ENCODE measurements around the gene PROZ.

The PROZ gene

DNA sequence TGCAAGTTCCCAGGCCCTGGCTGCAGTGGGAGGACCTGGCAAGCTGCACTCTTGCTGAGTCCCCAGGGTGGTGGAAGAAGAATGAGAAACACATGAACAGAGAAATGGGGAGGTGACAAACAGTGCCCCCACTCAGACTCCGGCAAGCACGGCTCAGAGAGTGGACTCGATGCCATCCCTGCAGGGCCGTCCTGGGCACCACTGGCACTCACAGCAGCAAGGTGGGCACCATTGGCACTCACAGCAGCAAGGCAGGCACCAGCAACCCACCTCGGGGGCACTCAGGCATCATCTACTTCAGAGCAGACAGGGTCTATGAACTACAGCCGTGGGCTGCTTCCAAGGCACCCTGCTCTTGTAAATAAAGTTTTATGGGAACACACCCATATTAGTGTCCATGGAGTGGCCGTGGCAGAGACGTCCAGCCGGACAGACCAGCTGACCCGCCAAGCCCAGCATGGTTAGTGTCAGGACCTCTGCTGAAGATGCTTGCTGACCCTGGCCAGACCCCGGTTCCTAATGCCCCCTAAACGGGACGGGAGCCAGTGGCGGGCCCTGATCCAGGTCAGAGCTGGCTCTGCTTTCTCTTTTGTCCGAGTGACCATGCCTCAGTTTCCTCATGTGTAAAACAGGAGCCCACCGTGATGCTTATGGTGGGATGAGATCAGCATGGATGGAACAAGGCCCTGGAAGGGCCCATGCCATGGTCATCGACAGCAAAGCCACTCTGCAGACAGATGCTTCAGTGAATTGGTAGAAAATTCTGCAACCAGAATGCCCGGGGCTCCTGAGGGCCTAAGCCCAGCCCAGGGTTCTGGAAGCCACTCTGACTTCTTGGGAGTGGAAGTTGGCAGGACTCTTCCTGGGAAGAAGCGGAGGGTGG is 37.9 kb upstream of the PROZ start:
- DNase-seq (ENCODE audit: low read depth in 2 of 2) = no peak

DNA sequence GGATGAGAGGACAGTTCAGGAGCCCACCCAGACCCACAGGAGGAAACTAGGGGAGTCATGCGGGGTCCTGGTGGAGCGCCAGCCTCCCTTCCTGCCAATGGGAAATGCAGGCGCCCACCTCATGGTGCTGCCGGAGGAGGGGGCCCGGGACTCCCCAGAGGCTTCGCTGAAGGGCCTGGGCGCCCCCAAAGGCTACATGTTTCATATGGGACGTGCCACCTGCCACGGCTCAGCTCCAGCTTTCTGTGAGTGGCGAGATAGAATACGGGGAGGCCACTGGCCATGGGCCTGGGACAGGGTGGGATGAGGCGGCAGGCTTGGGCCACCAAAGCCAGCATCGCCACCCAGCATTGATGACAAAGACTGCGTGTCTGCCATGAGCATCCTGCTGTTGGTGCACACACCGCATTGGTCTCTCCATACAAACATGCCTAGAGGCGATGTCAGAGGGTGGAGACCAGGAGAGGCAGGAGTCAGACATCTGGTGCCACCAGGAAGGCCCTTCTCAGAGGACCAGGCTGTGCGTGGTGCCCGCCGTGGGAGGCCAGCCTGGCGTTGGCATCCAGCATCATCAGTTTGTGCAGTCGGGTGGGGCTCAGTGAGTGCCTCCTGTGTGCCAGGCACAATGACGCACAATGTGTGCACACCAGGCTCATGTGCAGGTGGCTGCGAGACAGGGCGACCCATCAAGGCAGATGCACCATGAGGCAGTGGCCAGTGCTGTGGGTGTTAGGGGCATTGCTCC is 37.1 kb upstream of the PROZ start:
- no peak for DNase-seq (ENCODE audit: low read depth in 2 of 2)

DNA sequence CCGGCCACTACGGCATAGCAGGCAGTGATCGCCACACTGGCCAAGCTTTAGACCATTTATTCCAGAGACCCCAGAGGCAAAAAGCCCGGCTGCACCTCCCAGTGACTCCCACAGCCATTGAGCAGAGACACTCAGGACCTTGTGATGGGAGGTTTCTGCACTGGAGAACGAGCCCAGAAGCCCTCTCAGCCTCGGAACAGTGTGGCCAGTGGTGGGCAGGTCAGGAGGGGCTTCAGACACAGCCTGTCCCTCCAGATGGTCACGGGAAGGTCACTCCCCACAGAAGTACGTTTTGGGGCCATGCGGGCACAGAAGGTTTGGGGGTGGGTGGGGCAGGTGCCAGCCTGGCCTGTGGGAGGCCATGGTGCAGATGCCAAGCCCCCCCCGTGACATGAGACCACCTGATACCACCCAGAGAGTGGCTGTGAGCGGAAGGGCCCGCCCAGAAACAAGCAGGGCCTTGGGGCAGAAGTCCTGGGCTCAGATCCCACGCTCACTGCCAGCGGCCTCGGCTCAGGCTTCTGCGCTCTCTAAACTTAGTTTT is 36.4 kb upstream of the PROZ start:
- no peak for DNase-seq (ENCODE audit: low read depth in 2 of 2)

DNA sequence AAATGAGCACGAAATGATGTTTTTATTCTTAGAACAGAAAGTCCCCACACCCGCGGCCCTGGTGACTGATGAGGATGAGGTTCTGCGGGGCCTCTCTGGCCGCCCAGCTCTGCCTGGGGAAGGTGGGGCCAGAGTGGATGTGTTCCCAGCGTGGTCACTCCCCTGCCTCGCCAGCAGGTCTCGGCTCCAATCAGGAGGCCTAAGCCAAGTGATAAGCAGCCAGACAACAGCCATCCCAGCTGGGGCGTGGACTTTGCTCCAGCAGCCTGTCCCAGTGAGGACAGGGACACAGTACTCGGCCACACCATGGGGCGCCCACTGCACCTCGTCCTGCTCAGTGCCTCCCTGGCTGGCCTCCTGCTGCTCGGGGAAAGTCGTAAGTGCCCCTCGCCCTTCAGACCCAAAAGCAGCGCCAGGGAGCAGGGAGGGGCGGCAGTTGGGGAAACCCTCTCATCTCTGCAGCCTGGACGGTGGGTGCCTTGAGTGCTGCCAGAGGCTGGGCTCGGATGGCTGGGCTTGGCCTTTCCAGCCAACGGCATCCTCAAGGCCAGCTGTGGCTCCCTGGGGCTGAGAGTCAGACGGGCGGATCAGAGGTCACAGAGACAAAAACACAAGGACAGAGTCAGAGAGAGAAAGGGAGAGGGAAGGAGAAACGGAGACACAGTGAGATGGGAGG is 35.8 kb upstream of the PROZ start, which contains the start of gene F10:
TSS of gene F10 (plus strand) at position 250 of the 676 bp plus-strand sequence. CDS start at position 307, 57 bp downstream.
- DNase-seq (ENCODE audit: low read depth in 2 of 2) = no peak

DNA sequence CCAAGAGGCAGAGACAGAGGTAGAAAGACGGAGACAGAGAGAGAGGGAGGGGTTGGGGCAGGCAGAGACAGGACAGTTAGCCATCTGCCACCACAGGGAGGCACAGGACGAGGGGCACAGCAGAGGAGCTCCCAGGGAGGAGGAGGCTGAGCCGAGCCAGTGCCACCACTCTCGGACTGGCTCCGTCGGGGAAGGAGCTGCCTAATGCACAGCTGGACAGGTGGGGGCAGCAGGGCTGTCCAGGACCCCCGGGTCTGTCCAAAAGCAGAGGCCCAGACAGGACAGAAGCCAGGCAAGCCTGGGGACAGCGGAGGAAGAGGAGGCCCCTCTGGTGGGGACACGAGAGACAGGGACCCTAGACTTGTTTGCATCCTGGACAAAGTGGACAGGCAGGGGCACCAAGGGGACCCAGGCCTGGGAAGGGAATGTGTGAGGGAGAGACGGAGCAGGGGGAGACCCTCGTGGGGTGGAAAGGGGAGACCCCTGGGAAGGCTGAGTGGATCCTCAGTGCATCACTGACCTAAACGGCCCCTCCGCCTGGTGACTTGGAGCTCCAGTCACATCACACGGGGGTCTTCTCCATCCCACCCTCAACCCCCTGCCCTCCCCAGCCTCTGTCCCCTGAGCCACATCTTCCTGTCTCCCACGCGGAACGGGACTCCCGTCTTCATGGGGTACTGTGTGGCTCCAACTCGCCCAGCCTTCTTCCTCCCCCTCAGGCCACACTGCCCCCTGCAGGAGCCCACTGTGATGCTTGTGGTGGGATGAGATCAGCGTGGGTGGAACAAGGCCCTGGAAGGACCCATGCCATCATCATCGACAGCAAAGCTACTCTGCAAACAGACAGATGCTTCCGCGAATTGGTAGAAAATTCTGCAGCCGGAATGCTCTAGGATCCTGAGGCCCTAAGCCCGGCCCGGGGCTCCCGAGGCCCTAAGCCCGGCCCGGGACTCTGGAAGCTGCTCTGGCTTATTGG is 34.9 kb upstream of the PROZ start:
- DNase-seq (ENCODE audit: low read depth in 2 of 2) = no peak

DNA sequence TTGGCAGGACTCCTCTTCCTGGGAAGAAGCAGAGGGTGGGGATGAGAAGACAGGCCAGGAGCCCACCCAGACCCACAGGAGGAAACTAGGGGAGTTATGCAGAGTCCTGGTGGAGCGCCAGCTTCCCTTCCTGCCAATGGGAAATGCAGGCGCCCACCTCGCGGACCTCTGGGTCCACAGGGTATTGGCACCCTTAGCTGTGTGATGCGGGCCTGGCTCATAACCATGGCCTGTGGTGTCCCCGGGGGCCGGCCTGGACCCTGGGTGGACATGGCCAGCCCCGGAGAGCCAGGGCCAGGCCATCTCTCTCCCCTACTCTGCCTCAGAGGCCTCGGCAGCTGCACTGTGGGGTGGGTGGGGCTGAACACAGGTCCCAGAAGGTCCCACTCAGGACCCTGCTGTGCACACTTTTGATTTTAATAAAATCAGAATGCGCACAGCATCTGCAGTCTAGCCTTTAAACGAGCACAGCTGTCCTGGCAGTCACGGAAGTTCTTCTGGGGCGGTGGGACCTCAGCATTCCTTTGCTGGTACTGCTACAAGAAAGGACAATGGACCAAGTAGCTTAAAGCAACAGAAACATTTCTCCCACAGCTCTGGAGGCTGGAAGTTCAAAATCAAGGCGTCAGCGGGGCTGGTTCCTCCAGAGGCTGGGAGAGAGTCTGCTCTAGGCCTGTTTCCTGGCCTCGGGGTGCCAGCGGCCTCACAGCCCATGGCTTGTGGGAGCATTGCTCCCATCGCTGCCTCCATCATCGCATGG is 34.1 kb upstream of the PROZ start:
- no peak for DNase-seq (ENCODE audit: low read depth in 2 of 2)

DNA sequence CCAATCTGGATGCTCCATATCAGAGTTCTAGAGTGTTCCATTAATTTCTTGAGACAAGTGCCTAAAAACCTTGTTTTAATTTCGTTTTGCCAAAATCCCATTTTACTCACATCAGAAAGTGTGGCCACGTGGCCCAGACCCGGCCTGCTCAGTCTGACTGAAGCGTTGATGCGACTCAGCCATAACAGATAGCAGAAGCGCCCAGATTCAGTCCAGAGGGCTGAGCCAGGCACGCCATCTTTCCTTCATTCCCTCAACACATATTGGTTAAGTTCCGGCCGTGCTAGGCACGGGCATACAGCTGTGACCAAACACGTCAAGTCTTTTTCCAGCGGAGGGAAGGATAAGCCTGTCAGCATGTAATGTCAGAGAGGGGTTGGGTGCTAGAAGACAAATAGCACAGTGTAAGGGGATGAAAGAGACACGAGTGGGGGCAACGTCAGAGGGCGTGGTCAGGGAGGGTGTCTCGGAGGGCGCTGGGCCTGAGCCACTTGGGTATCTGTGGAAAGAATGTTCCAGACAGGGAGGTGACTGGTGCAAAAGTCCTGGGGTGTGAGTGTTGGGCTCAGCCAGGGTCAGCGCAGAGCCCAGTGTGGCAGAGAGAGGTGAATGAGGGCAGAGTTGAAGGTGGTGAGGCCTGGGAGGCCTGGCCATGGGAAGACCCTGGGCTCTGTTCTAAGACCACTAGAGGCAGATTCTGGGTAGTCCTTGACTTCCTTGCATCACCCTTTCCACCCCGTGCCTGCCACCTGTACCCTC is 32.8 kb upstream of the PROZ start:
- DNase-seq (ENCODE audit: low read depth in 2 of 2) = no peak

DNA sequence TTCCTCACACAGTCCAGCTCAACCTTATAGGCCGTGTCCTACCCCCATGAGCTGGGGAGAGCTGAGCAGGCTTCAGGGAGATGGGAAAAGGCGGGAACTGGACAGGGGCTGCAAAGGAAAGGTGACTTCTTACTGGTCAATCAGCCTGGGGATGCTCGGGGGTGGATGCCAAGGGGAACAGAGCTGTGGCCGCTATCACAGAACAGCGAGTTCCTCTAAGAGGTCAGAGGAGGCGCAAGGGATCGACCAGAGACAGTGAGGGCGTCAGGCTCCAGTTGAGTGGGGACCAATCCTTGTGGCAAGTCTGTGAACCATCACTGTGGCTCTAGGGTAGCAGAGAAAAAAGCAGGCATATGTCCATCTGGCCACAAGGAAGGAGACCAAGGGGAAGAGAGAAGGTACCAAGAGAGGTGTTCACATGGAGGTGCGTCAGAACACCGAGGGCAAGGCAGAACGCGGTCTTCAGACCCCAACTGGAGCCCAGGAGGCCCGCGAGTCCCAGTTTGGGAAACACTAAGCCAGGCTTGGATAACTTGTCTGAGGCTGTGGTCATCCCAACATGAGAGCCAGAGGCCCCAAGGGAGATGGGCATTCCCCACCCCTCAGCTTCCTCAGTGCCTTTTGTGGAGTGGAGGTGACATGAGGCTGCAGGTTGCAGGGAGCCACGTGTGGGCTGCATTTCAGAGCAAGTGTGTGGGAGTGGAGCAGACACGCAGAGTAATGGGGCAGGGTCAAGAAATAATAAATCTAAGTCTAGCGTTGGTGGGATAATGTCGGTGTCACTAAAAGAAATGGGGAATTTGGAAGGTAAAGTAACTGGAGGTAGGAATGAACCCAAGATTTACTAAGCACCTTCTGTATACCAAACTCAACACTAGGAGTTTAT is 31.9 kb upstream of the PROZ start:
- no peak for DNase-seq (ENCODE audit: low read depth in 2 of 2)

DNA sequence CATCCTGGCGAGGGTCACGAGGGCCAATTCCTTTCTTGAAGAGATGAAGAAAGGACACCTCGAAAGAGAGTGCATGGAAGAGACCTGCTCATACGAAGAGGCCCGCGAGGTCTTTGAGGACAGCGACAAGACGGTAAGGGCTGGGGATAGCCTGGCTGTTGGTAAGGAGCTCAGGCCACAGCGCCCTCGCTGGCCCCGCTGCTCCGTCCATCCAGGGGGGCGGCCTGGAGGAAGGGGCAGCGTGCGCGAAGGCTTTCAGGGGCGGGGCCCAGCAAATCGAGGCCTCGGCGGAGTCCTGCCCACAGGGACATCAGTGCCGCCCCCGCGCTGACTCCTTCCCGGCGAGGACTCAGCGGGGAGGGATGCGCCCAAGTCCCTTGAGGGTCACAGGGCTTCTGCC is 29.0 kb upstream of the PROZ start:
- no peak for DNase-seq (ENCODE audit: low read depth in 2 of 2)

DNA sequence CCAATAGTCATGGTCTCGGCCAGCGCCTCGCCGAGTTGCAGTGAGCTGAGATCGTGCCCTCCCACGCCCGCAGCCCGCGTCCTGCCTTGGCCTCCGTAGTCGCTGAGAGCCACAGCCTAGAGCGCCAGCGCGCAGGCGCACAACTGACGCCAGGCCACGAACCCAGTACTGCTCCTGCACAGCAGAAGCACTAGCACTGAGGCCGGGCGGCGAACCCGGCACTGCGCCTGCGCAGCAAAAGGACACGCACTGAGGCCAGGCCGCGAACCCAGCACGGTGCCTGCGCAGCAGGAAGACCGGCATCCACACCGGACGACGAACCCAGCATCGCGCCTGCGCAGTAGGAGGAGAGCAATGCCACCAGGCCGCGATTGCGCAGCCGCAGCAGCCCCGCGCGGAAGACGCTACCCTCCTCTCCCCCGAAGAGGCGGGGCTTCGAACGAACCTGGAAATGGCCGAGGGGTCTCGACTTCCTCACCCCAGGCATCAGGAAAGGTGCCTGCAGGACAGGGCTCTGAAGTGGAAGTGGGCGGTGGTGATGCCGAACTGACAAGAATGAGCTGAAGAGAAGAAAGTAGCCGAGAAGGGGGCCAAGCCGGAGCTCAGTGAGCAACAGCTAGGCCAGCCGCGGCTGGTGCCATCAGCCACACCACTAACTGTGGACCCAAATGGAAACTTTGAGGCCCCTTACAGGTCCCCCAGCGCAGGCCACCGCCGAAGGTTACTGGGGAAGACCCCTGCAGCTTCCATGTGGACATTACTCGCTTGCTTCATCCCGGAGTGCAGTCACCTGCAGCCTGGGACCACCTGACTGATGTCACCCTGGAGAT is 28.3 kb upstream of the PROZ start:
- DNase-seq (ENCODE audit: low read depth in 2 of 2) = no peak

DNA sequence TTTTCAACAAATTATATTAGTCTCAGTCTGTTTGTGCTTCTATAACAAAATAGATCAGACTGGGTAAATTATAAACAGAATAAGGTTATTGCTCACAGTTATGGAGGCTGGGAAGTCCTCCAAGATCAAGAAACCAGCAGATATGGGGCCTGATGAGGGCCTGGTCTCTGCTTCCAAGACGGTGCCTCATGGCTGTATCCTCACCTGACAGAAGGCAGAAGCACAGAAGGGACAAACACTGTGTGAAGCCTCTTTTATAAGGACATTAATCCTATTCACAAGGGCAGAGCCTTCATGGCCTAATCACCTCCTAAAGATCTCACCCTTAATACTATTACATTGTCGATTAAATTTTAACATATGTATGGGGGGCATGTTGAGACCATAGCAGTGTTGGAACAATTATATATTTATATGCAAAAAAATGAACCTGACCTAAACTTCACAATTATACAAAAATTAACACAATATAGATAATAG is 23.1 kb upstream of the PROZ start:
- no peak for DNase-seq (ENCODE audit: low read depth in 2 of 2)

DNA sequence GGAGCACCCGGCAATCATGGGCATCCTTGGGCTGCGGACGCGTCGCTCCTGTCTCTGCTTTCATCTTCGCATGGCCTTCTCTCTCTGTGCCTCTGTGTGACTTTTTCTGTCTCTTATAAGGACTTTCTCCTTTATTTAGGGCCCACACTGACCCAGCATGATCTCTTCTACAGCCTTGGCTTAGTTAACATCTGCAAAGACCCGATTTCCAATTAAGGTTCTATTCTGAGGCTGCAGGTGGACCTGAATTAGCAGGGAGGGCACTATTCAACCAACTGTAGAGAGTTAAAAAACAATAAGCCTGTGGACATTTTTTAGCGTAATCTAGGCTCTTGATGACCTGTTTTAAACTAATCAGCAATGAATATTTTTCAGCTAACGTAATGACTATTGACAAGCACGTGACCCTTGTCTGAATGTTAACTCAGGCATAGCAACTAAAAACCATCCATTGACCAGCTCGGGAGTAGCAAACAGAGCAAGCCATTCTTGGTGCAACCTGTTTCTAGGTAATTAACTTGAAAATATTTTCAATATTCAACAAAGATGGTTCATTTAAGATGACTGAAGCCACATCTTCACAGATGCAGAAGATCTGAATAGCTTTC is 20.7 kb upstream of the PROZ start:
- no peak for DNase-seq (ENCODE audit: low read depth in 2 of 2)

DNA sequence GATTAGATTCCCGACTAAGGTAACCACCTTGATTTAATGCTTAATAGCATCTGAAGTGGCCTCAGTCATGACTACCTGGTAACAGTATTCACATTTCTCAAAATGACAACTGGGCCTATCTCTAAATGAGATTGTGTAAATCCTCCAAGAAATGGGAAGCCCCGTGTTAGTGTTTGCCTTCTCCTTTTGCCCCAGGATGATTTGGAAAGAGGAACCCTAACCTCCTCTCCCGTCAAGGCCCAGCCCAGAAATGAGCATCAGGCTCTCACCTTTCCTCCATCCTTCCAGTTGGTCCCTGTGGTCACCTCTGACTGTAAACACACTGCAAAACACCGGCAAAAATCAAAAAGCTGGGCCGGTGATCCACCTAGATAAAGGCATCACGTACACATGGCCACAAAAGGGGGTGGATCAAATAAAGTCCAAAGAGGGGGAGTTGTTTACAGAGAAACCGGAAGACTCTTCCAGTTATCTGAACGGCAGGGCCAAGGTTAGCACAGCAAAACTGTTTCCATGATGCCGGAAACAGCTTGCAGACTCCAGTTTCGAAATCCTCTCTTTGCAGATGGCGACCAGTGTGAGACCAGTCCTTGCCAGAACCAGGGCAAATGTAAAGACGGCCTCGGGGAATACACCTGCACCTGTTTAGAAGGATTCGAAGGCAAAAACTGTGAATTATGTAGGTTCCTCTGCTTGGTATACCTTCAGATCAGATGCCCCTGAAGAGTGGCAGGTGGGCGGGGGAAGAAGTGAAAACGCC is 19.5 kb upstream of the PROZ start:
- no peak for DNase-seq (ENCODE audit: low read depth in 2 of 2)

DNA sequence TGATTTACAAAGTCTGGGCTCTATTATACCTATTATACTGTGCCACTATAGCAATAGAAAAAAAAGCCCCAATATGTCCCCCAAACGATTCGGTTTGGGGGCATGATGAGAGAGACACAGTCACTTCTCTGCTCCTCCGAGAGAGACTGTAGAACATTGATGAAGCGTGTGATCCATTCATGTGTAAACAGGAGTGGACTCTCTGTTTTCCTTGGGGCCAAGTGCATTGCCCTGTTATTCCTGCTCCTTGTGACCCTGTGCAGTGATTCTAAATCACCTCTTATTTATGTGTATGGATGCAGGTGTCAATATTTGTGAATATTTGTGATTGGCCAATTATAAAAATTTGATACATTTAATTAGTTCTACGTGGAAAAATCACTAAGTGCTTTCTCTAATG is 18.9 kb upstream of the PROZ start:
- no peak for DNase-seq (ENCODE audit: low read depth in 2 of 2)

DNA sequence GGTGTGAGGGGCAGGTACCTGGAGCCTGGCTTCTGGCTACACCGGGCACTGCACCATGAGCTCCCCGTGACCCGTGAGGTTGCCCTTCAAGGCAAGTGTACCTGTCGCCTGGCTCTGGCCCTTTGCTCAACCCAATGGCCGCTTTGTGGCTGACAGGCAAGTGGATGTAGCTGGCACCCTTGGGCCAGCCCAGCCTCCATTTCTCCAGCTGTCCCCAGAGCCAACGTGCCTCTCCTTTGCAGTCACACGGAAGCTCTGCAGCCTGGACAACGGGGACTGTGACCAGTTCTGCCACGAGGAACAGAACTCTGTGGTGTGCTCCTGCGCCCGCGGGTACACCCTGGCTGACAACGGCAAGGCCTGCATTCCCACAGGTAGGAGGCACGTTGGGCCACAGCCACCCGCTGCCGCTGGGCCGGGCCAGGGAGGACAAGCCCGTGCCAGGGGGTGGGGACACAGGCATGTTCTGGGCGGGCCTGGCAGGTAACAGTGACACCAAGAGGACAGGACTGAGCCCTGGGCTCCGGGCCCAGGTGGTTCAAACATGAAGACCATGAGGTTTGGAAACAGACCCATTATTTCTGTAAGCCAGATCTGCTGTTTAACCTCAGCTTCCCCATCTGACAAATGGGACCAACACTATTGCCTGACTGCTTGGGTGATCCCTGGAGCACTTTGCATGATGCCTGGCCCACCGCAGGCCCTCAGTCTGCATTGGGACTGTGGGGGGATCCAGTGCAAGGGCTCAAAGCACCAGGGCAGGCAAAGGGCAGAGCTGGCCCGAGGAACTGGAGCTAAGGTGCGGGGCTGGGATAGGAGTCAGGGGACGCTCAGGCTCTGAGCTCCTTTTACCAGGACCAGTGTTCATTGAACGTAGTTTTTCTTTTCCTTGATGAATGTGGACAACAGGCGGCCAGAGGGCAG is 17.5 kb upstream of the PROZ start:
- DNase-seq (ENCODE audit: low read depth in 2 of 2) = no peak

Measured in stimulated activated CD8-positive, alpha-beta memory T cell treated with anti-CD3 and anti-CD28 coated beads, Interleukin-2, amount 100 ng/mL, for 1 hour (primary cell).